Coronary artery (tissue), 2 donors: ENCODE measurements around the gene GPC6.

ENCODE experiments used
- DNase-seq: peaks from one replicate; pipeline ENCODE4 v3.0.0-alpha.2; 2017; ENCODE audit warnings: low spot score
- H3K27ac ChIP-seq, 2 donors: fragments of 200-600 bp; sonication (generic); one replicate each; pipeline ENCODE4 v1.5.1; 2016 to 2019
- H3K4me3 ChIP-seq: fragments of 200-600 bp; sonication (generic); 2 replicates; pipeline ENCODE4 v1.5.1; 2016; ENCODE audit warnings: mild to moderate bottlenecking, moderate library complexity
- CTCF ChIP-seq: fragments of 200-600 bp; sonication (generic); IDR thresholded peaks from one replicate; pipeline ENCODE4 v1.5.1; 2019; ENCODE audit warnings: antibody characterized with exemption

GPC6 gene

GRCh38 chr13:94330552-94331071 is 1104.0 kb downstream of the GPC6 start:
- no peak for TF ChIP-seq CTCF
- H3K27ac ChIP-seq, result peak overlapping the region in 1 of 2 donors; percentile 65
- no peak for DNase-seq
- no peak overlapping the region for H3K4me3 ChIP-seq

- DNase-seq, result no peak
- no peak for TF ChIP-seq CTCF
- H3K27ac ChIP-seq, result peak overlapping the region in 1 of 2 donors; percentile 33
- no peak overlapping the region for H3K4me3 ChIP-seq
Measured at GRCh38 chr13:94331281-94331680, 1104.7 kb downstream of the GPC6 start.

GRCh38 chr13:94332359-94333096 is 1105.9 kb downstream of the GPC6 start:
- Histone ChIP-seq H3K4me3 (no peak overlapping the region), H3K27ac (peak overlapping the region in 1 of 2 donors; percentile 0)
- no peak for TF ChIP-seq CTCF
- no peak for DNase-seq

GRCh38 chr13:94333131-94333820 is 1106.7 kb downstream of the GPC6 start:
- Histone ChIP-seq H3K27ac (no peak overlapping the region), H3K4me3 (no peak overlapping the region)
- no peak for DNase-seq
- no peak for TF ChIP-seq CTCF

GRCh38 chr13:94335761-94336526 is 1109.3 kb downstream of the GPC6 start:
- DNase-seq, result no peak
- no peak for TF ChIP-seq CTCF
- Histone ChIP-seq H3K27ac (no peak overlapping the region), H3K4me3 (no peak overlapping the region)

GRCh38 chr13:94339116-94339687 is 1112.6 kb downstream of the GPC6 start:
- Histone ChIP-seq H3K27ac (no peak overlapping the region), H3K4me3 (no peak overlapping the region)
- TF ChIP-seq CTCF, result no peak
- DNase-seq, result no peak
